Measurements from ENCODE around the gene FPR2. TPM values are rescaled to one million over a fixed set of nuclear protein-coding genes. Genes with fewer than 3 reads are reported as not detected.
A peak's percentile ranks its signal among the peaks of the same experiment; 100 is the strongest.

The FPR2 gene
- total and polyA plus RNA-seq, 2 donors (not counting 1 experiment from before 2014, with no cell fraction given): not detected

GRCh38 chr19:51749979-51750378 is 11.0 kb upstream of the FPR2 start:
- Histone ChIP-seq H3K27me3 (replicated peaks in 1 of 4; ENCODE audit: control extremely low read depth in 1 of 4, control insufficient read depth in 3 of 4, insufficient read depth in 4 of 4, low read length in 3 of 4) (peaks cover 0 to 2% (median 0%) of the 10 kb centered on the region in 4 experiments), H3K9me3 (ENCODE audit: control extremely low read depth in 1 of 3, control insufficient read depth in 2 of 3, insufficient read depth in 1 of 3, low read length in 2 of 3) (peaks cover 0 to 10% (median 1%) of the 10 kb centered on the region in 3 donors), H3K4me1 (ENCODE audit: control insufficient read depth in 2 of 2, insufficient read depth in 2 of 2, low read length in 2 of 2) (peaks cover 0 to 5% of the 10 kb centered on the region in 2 donors), H3K9ac (ENCODE audit: low read length) (no peak overlapping the region), H2AFZ (ENCODE audit: insufficient read depth, low read depth, low read length, poor library complexity, severe bottlenecking) (no peak overlapping the region), H3K27ac (ENCODE audit: low read length in 2 of 2) (no peak overlapping the region), H3K79me2 (ENCODE audit: control insufficient read depth, insufficient read depth, low read length) (no peaks in the 10 kb centered on the region), H3K4me2 (replicated peaks; ENCODE audit: low read depth, low read length, poor library complexity, severe bottlenecking) (no peak overlapping the region), H3K36me3 (replicated peaks in 1 of 2; ENCODE audit: control extremely low read depth in 1 of 2, control insufficient read depth in 1 of 2, extremely low read depth in 1 of 2, insufficient read depth in 2 of 2, low read length in 1 of 2) (no peaks in the 10 kb centered on the region), H3K4me3 (ENCODE audit: control extremely low read depth in 1 of 5, extremely low read depth in 1 of 5, insufficient read depth in 1 of 5, low read depth in 2 of 5, low read length in 4 of 5) (peak overlapping the region in 1 of 5 experiments; percentile 85), H4K20me1 (ENCODE audit: control insufficient read depth, insufficient read depth, low read length, poor library complexity, severe bottlenecking) (no peaks in the 10 kb centered on the region)
- POLR2A ChIA-PET: no interaction called here
- Mint-ChIP-seq H3K4me3 (no peak overlapping the region), H3K4me1 (peaks cover 14% of the 10 kb centered on the region), H3K9me3 (ENCODE audit: insufficient read depth) (peaks cover 3% of the 10 kb centered on the region), H3K27me3 (no peaks in the 10 kb centered on the region), H3K27ac (no peak overlapping the region)
- 96% methylated on average over 4 of the region's 4 CpGs for WGBS (ENCODE audit: insufficient coverage)
- DNase-seq (no peak), ATAC-seq (ENCODE audit: low read depth) (no peak)
- intact Hi-C loops (cut with micrococcal nuclease): no loop called here
- no peak for TF ChIP-seq CTCF (IDR thresholded peaks at IDR 0.05)
- no peak for TF ChIP-seq EZH2 (IDR thresholded peaks at IDR 0.05; ENCODE audit: borderline replicate concordance, insufficient read depth, low read depth, low read length, poor library complexity, severe bottlenecking)
- CTCF ChIA-PET: no interaction called here

GRCh38 chr19:51750400-51751094 is 10.4 kb upstream of the FPR2 start:
- CTCF ChIA-PET: no interaction called here
- peak overlapping the region in 1 of 5 experiments; percentile 85 for H3K4me3 ChIP-seq (ENCODE audit: control extremely low read depth in 1 of 5, extremely low read depth in 1 of 5, insufficient read depth in 1 of 5, low read depth in 2 of 5, low read length in 4 of 5)
- no peak for TF ChIP-seq EZH2 (IDR thresholded peaks at IDR 0.05; ENCODE audit: borderline replicate concordance, insufficient read depth, low read depth, low read length, poor library complexity, severe bottlenecking)
- TF ChIP-seq CTCF (IDR thresholded peaks at IDR 0.05): no peak
- H3K9me3 Mint-ChIP-seq (ENCODE audit: insufficient read depth): peaks cover 3% of the 10 kb centered on the region
- no peak overlapping the region for H2AFZ ChIP-seq (ENCODE audit: insufficient read depth, low read depth, low read length, poor library complexity, severe bottlenecking)
- H3K27ac Mint-ChIP-seq: peak overlapping the region; percentile 4
- H3K36me3 ChIP-seq (replicated peaks in 1 of 2; ENCODE audit: control extremely low read depth in 1 of 2, control insufficient read depth in 1 of 2, extremely low read depth in 1 of 2, insufficient read depth in 2 of 2, low read length in 1 of 2): no peaks in the 10 kb centered on the region
- H3K4me3 Mint-ChIP-seq: no peak overlapping the region
- no peak overlapping the region for H3K9ac ChIP-seq (ENCODE audit: low read length)
- H3K27ac ChIP-seq (ENCODE audit: low read length in 2 of 2): no peak overlapping the region
- peaks cover 3% of the 10 kb centered on the region for H3K27me3 Mint-ChIP-seq
- DNase-seq (no peak), ATAC-seq (ENCODE audit: low read depth) (no peak)
- H3K4me2 ChIP-seq (replicated peaks; ENCODE audit: low read depth, low read length, poor library complexity, severe bottlenecking): no peak overlapping the region
- 94% methylated on average over 4 of the region's 7 CpGs for WGBS (ENCODE audit: insufficient coverage)
- intact Hi-C loops (cut with micrococcal nuclease): loop anchor here (1.0 kb wide), 1 partner anchor 46 kb away; no protein-coding TSS in a partner anchor
- peaks cover 0 to 2% (median 0%) of the 10 kb centered on the region in 4 experiments for H3K27me3 ChIP-seq (replicated peaks in 1 of 4; ENCODE audit: control extremely low read depth in 1 of 4, control insufficient read depth in 3 of 4, insufficient read depth in 4 of 4, low read length in 3 of 4)
- H3K4me1 ChIP-seq (ENCODE audit: control insufficient read depth in 2 of 2, insufficient read depth in 2 of 2, low read length in 2 of 2): peaks cover 0 to 5% of the 10 kb centered on the region in 2 donors
- H3K9me3 ChIP-seq (ENCODE audit: control extremely low read depth in 1 of 3, control insufficient read depth in 2 of 3, insufficient read depth in 1 of 3, low read length in 2 of 3): peaks cover 0 to 10% (median 1%) of the 10 kb centered on the region in 3 donors
- H3K4me1 Mint-ChIP-seq: peaks cover 14% of the 10 kb centered on the region
- no peaks in the 10 kb centered on the region for H3K79me2 ChIP-seq (ENCODE audit: control insufficient read depth, insufficient read depth, low read length)
- POLR2A ChIA-PET: no interaction called here
- no peaks in the 10 kb centered on the region for H4K20me1 ChIP-seq (ENCODE audit: control insufficient read depth, insufficient read depth, low read length, poor library complexity, severe bottlenecking)
